ENCODE results near the gene TBXAS1. TPM values are rescaled to one million over a fixed set of nuclear protein-coding genes. Genes with fewer than 3 reads are reported as not detected.

Gene TBXAS1
- total and polyA plus RNA-seq, 2 donors (not counting 3 experiments of a cell fraction or from before 2014, with no cell fraction given) = 2.1 to 4.3 TPM

- no TSS peak for BruUV-seq (replicated peaks)
- no peak for FAIRE-seq
- no peak overlapping the region for H3K4me3 ChIP-seq (replicated peaks in 1 of 3; ENCODE audit: insufficient read depth in 1 of 3, low read depth in 1 of 3, low read length in 3 of 3)
- no peaks in the 10 kb centered on the region for H3K79me2 ChIP-seq (ENCODE audit: control insufficient read depth, insufficient read depth, low read length)
- no peak overlapping the region for H3K27ac ChIP-seq (ENCODE audit: insufficient read depth, low read depth, low read length)
- H3K4me2 ChIP-seq (ENCODE audit: insufficient read depth, low read length) = no peak overlapping the region
- H3K9me1 ChIP-seq (replicated peaks; ENCODE audit: control insufficient read depth, extremely low read depth, insufficient read depth, low read length) = no peaks in the 10 kb centered on the region
- H3K9ac ChIP-seq (replicated peaks; ENCODE audit: extremely low read depth, insufficient read depth, low read length) = no peak overlapping the region
- H3K27me3 ChIP-seq (ENCODE audit: control insufficient read depth in 2 of 2, insufficient read depth in 2 of 2, low read length in 2 of 2) = no peaks in the 10 kb centered on the region
- POLR2A ChIA-PET = no interaction called here
- intact Hi-C loops (cut with micrococcal nuclease) (no loop called here), dilution Hi-C loops (cut with MboI; ENCODE audit: extremely low pct_ligation_motif_present, low sequenced_read_pairs) (no loop called here)
- DNase-seq (ENCODE audit: low read depth, low spot score) = no peak
- H2AFZ ChIP-seq (ENCODE audit: low read depth, low read length) = no peak overlapping the region
- no peaks in the 10 kb centered on the region for H4K20me1 ChIP-seq (replicated peaks; ENCODE audit: control insufficient read depth, extremely low read depth, insufficient read depth, low read length)
- H3K36me3 ChIP-seq (ENCODE audit: control insufficient read depth in 2 of 2, extremely low read depth in 1 of 2, insufficient read depth in 2 of 2, low read length in 2 of 2) = no peaks in the 10 kb centered on the region
- H3K4me1 ChIP-seq (ENCODE audit: control insufficient read depth, extremely low read depth, insufficient read depth, low read length) = no peaks in the 10 kb centered on the region
- TF ChIP-seq GATA2 (IDR thresholded peaks at IDR 0.05; ENCODE audit: insufficient read depth, insufficient read length, low read depth, low read length) = no peak
- TF ChIP-seq MAX (IDR thresholded peaks at IDR 0.05; ENCODE audit: insufficient read depth, insufficient read length) = no peak
- no peak for TF ChIP-seq POLR2A (IDR thresholded peaks at IDR 0.05; ENCODE audit: low read depth, low read length)
- TF ChIP-seq FOS (IDR thresholded peaks at IDR 0.05; ENCODE audit: borderline replicate concordance, insufficient read depth, low read length) = no peak
- TF ChIP-seq CTCF (IDR thresholded peaks at IDR 0.05; ENCODE audit: extremely low read depth in 1 of 2, insufficient read depth in 1 of 2, low read depth in 1 of 2, low read length in 2 of 2) = no peak
- no peaks in the 10 kb centered on the region for H3K9me3 ChIP-seq (replicated peaks; ENCODE audit: control insufficient read depth, insufficient read depth, low read length)
- CTCF ChIA-PET = interaction anchor here (1.1 to 1.7 kb wide), 3 partner anchors 12 to 388 kb away, joined by 3 read pairs; no protein-coding TSS in a partner anchor
These were observed 161.1 kb downstream of the TBXAS1 start for GRCh38 chr7:139990142-139990535.
